Ovary (tissue), 3 donors: ENCODE measurements around the gene SLC34A2.
"Not testable (repeated sequence)": the region's sequence is repeated elsewhere in the genome, so short reads cannot be mapped to it uniquely, and the experiment has no call there.

Experiments
- POLR2A ChIP-seq: fragments of 450-650 bp; IDR thresholded peaks from one replicate; pipeline ENCODE4 v1.6.1; 2017; ENCODE audit warnings: antibody characterized with exemption, mild to moderate bottlenecking, moderate library complexity
- TF ChIP-seq, protein P1 (sequence below), 3 donors: fragments of 450-650 bp in 2 of 3; fragments of 200-600 bp in 1 of 3; IDR thresholded peaks; one replicate each; pipeline versions ENCODE4 v1.5.1 to v1.8.0; 2016 to 2022; ENCODE audit warnings: antibody characterized with exemption in 3 of 3, mild to moderate bottlenecking in 1 of 3
- donor health status: DM: no; HTN: no; CAD: no.

DNA sequence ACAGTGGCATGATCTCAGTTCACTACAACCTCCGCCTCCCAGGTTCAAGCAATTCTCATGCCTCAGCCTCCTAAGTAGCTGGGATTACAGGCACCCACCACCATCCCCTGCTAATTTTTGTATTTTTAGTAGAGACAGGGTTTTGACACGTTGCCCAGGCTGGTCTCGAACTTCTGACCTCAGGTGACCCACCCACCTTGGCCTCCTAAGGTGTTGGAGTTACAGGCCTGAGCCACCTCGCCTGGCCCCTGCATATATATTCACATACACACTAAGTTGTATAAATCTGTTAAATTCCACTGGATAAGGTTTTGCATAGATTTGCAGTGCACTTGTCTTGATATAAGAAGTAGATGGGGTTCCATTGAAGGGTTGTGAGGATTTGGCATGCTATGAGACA, 5.8 kb downstream of the SLC34A2 start:
- TF ChIP-seq, protein P1, sequence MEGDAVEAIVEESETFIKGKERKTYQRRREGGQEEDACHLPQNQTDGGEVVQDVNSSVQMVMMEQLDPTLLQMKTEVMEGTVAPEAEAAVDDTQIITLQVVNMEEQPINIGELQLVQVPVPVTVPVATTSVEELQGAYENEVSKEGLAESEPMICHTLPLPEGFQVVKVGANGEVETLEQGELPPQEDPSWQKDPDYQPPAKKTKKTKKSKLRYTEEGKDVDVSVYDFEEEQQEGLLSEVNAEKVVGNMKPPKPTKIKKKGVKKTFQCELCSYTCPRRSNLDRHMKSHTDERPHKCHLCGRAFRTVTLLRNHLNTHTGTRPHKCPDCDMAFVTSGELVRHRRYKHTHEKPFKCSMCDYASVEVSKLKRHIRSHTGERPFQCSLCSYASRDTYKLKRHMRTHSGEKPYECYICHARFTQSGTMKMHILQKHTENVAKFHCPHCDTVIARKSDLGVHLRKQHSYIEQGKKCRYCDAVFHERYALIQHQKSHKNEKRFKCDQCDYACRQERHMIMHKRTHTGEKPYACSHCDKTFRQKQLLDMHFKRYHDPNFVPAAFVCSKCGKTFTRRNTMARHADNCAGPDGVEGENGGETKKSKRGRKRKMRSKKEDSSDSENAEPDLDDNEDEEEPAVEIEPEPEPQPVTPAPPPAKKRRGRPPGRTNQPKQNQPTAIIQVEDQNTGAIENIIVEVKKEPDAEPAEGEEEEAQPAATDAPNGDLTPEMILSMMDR (IDR thresholded peaks at IDR 0.05): not testable (repeated sequence)
- TF ChIP-seq POLR2A: not testable (repeated sequence)
